ENCODE measurements around the gene VAC14. TPM values are rescaled to one million over a fixed set of nuclear protein-coding genes. Genes with fewer than 3 reads are reported as not detected.

The VAC14 gene
- total RNA-seq, 1 donor from 2014 or later = 75.1 TPM

- DNase-seq (ENCODE audit: low spot score in 2 of 2) = no peak
- H3K27me3 ChIP-seq = no peaks in the 10 kb centered on the region
- no peak overlapping the region for H3K4me3 ChIP-seq
- no peak for TF ChIP-seq CTCF (IDR thresholded peaks at IDR 0.05)
- H3K36me3 ChIP-seq = peaks cover 21 to 37% of the 10 kb centered on the region in 2 donors
- intact Hi-C loops (cut with DNase I) = no loop called here
- H3K27ac ChIP-seq = no peak overlapping the region
- no peaks in the 10 kb centered on the region for H3K9me3 ChIP-seq
- H3K4me1 ChIP-seq = peaks cover 0 to 13% of the 10 kb centered on the region in 2 donors
These were observed 40.7 kb downstream of the VAC14 start for GRCh38 chr16:70760221-70760620.

GRCh38 chr16:70759666-70760065 is 41.3 kb downstream of the VAC14 start:
- intact Hi-C loops (cut with DNase I) = no loop called here
- TF ChIP-seq CTCF (IDR thresholded peaks at IDR 0.05) = no peak
- no peak overlapping the region for H3K4me3 ChIP-seq

GRCh38 chr16:70758786-70759185 is 42.2 kb downstream of the VAC14 start:
- no peak overlapping the region for H3K4me3 ChIP-seq
- TF ChIP-seq CTCF (IDR thresholded peaks at IDR 0.05) = no peak
- no peaks in the 10 kb centered on the region for H3K9me3 ChIP-seq
- DNase-seq (ENCODE audit: low spot score in 2 of 2) = no peak
- H3K36me3 ChIP-seq = peaks cover 21 to 37% of the 10 kb centered on the region in 2 donors
- intact Hi-C loops (cut with DNase I) = no loop called here
- H3K4me1 ChIP-seq = peaks cover 10 to 27% of the 10 kb centered on the region in 2 donors
- no peak overlapping the region for H3K27ac ChIP-seq
- no peaks in the 10 kb centered on the region for H3K27me3 ChIP-seq

More at GRCh38 chr16:70759666-70760065, 41.3 kb downstream of the VAC14 start:
- peaks cover 3 to 18% of the 10 kb centered on the region in 2 donors for H3K4me1 ChIP-seq
- H3K36me3 ChIP-seq = peaks cover 21 to 37% of the 10 kb centered on the region in 2 donors
- DNase-seq (ENCODE audit: low spot score in 2 of 2) = no peak
- H3K27me3 ChIP-seq = no peaks in the 10 kb centered on the region
- H3K27ac ChIP-seq = no peak overlapping the region
- no peaks in the 10 kb centered on the region for H3K9me3 ChIP-seq

- Histone ChIP-seq H3K27ac (no peak overlapping the region), H3K4me3 (no peak overlapping the region), H3K36me3 (peaks cover 15 to 32% of the 10 kb centered on the region in 2 donors), H3K9me3 (no peaks in the 10 kb centered on the region), H3K27me3 (no peaks in the 10 kb centered on the region), H3K4me1 (peaks cover 17 to 40% of the 10 kb centered on the region in 2 donors)
- intact Hi-C loops (cut with DNase I) = no loop called here
- no peak for TF ChIP-seq CTCF (IDR thresholded peaks at IDR 0.05)
- no peak for DNase-seq (ENCODE audit: low spot score in 2 of 2)
These were observed 43.8 kb downstream of the VAC14 start for GRCh38 chr16:70757183-70757582.

GRCh38 chr16:70756071-70756470 is 44.9 kb downstream of the VAC14 start:
- no peak for TF ChIP-seq CTCF (IDR thresholded peaks at IDR 0.05)
- Histone ChIP-seq H3K36me3 (peaks cover 6 to 20% of the 10 kb centered on the region in 2 donors), H3K9me3 (no peaks in the 10 kb centered on the region), H3K4me1 (peaks cover 17 to 47% of the 10 kb centered on the region in 2 donors), H3K4me3 (no peak overlapping the region), H3K27ac (peak overlapping the region; percentile 53 to 75), H3K27me3 (no peaks in the 10 kb centered on the region)
- intact Hi-C loops (cut with DNase I) = no loop called here
- no peak for DNase-seq (ENCODE audit: low spot score in 2 of 2)

Data from ascending aorta (tissue), 2 donors.